Naive thymus-derived CD8-positive, alpha-beta T cell (primary cell): ENCODE data around the gene LCLAT1. TPM values are rescaled to one million over a fixed set of nuclear protein-coding genes. Genes with fewer than 3 reads are reported as not detected.

Source experiments
- ATAC-seq, 2 donors: fragments of 150-1000 bp; cut with Tn5 transposase in 1 of 2; sonication (Bioruptor Pico), chemical (Tn5 transposase) in 1 of 2; 1 replicate in 1 of 2; 2 replicates in 1 of 2; pipeline ENCODE4 v1.10.0; 2021; ENCODE audit warnings: mild to moderate bottlenecking in 2 of 2, moderate library complexity in 2 of 2
- POLR2A ChIA-PET: fragments of 350-600 bp; sonication (Branson Sonifier 250); formaldehyde crosslinking; loops from one replicate; lab custom pipeline; 2021; ENCODE audit warnings: antibody characterized with exemption; lab: Charles Lee
- DNase-seq, 10 donors: peaks; one replicate each; pipeline versions ENCODE4 v3.0.0 to v3.0.0-alpha.2; 2020 to 2022
- H3K27ac Mint-ChIP-seq, 10 donors: one replicate each; pipeline ENCODE4 v1.8.0; 2020 to 2022; ENCODE audit warnings: mild to moderate bottlenecking in 10 of 10, mixed read lengths in 10 of 10, moderate library complexity in 4 of 10, inconsistent platforms in 1 of 10
- H3K27me3 Mint-ChIP-seq, 5 donors: one replicate each; pipeline ENCODE4 v1.8.0; 2021 to 2022; ENCODE audit warnings: mixed read lengths in 5 of 5
- H3K36me3 Mint-ChIP-seq, 3 donors: one replicate each; pipeline ENCODE4 v1.8.0; 2020 to 2022; ENCODE audit warnings: mixed read lengths in 3 of 3, mild to moderate bottlenecking in 2 of 3, inconsistent platforms in 1 of 3
- H3K4me1 Mint-ChIP-seq, 4 donors: one replicate each; pipeline ENCODE4 v1.8.0; 2021 to 2022; ENCODE audit warnings: mixed read lengths in 4 of 4
- H3K4me3 Mint-ChIP-seq, 10 donors: one replicate each; pipeline ENCODE4 v1.8.0; 2020 to 2022; ENCODE audit warnings: mild to moderate bottlenecking in 10 of 10, mixed read lengths in 10 of 10, moderate library complexity in 6 of 10, inconsistent platforms in 1 of 10
- H3K9me3 Mint-ChIP-seq, 9 donors: one replicate each; pipeline ENCODE4 v1.8.0; 2020 to 2022; ENCODE audit warnings: mixed read lengths in 9 of 9, mild to moderate bottlenecking in 3 of 9, inconsistent platforms in 1 of 9, moderate library complexity in 1 of 9
- polyA plus RNA-seq, 3 donors: library from polyadenylated mRNA; unstranded; fragments of 300-500 nt; fragmentation: Illumina TruSeq; gene quantifications; one replicate each; pipeline ENCODE4 v1.2.3, GENCODE V29; 2021
- total RNA-seq, 8 experiments: library from RNA in 2 of 8; stranded (reverse) in 2 of 8; gene quantifications; one replicate each; pipeline ENCODE4 v1.2.3 and lab custom pipeline; 2021 to 2026

LCLAT1 gene
- total and polyA plus RNA-seq, 5 experiments from 2014 or later = 12.4 to 28.2 (median 20.8) TPM

- DNase-seq = peak in 1 of 10 donors; percentile 2
- POLR2A ChIA-PET = interaction anchor here (0.7 to 1.0 kb wide), 2 partner anchors 11 to 87 kb away, joined by 5 to 7 read pairs; no protein-coding TSS in a partner anchor
- Mint-ChIP-seq H3K4me1 (peaks cover 29 to 44% (median 39%) of the 10 kb centered on the region in 4 donors), H3K27ac (peak overlapping the region; percentile 16 to 88 (median 57)), H3K9me3 (no peaks in the 10 kb centered on the region), H3K36me3 (no peaks in the 10 kb centered on the region), H3K4me3 (no peak overlapping the region), H3K27me3 (no peaks in the 10 kb centered on the region)
- peak in 1 of 2 donors; percentile 33 for ATAC-seq
Observed at GRCh38 chr2:30410217-30410616, 36.8 kb upstream of the LCLAT1 start.

- POLR2A ChIA-PET = interaction anchor here (0.6 to 2.6 kb wide), 2 partner anchors 10 to 181 kb away, joined by 3 to 17 read pairs; partner anchors contain the start of gene LBH
- Mint-ChIP-seq H3K27ac (no peak overlapping the region), H3K9me3 (no peaks in the 10 kb centered on the region), H3K27me3 (no peaks in the 10 kb centered on the region), H3K4me1 (peaks cover 22 to 40% (median 32%) of the 10 kb centered on the region in 4 donors), H3K4me3 (no peak overlapping the region), H3K36me3 (no peaks in the 10 kb centered on the region)
- DNase-seq (no peak), ATAC-seq (no peak)
Observed at GRCh38 chr2:30412047-30412683, 34.9 kb upstream of the LCLAT1 start.

- H3K4me1 Mint-ChIP-seq = peaks cover 21 to 37% (median 30%) of the 10 kb centered on the region in 4 donors
- no peak overlapping the region for H3K4me3 Mint-ChIP-seq
- peak overlapping the region in 2 of 10 donors; percentile 48 to 53 for H3K27ac Mint-ChIP-seq
- DNase-seq (no peak), ATAC-seq (no peak)
- no peaks in the 10 kb centered on the region for H3K9me3 Mint-ChIP-seq
- H3K27me3 Mint-ChIP-seq = no peaks in the 10 kb centered on the region
- POLR2A ChIA-PET = interaction anchor here (2.6 kb wide), 1 partner anchor 9 kb away, joined by 17 read pairs; no protein-coding TSS in a partner anchor
- H3K36me3 Mint-ChIP-seq = no peaks in the 10 kb centered on the region
Observed at GRCh38 chr2:30412684-30413570, 34.1 kb upstream of the LCLAT1 start.

GRCh38 chr2:30414961-30415360 is 32.1 kb upstream of the LCLAT1 start:
- H3K9me3 Mint-ChIP-seq = no peaks in the 10 kb centered on the region
- H3K27me3 Mint-ChIP-seq = no peaks in the 10 kb centered on the region
- DNase-seq (no peak), ATAC-seq (no peak)
- H3K36me3 Mint-ChIP-seq = no peaks in the 10 kb centered on the region
- H3K4me1 Mint-ChIP-seq = peaks cover 9 to 19% (median 10%) of the 10 kb centered on the region in 4 donors
- peak overlapping the region in 1 of 10 donors; percentile 10 for H3K27ac Mint-ChIP-seq
- POLR2A ChIA-PET = interaction anchor here (0.7 kb wide), 1 partner anchor 12 kb away, joined by 4 read pairs; no protein-coding TSS in a partner anchor
- H3K4me3 Mint-ChIP-seq = no peak overlapping the region

GRCh38 chr2:30417253-30417652 is 29.8 kb upstream of the LCLAT1 start:
- POLR2A ChIA-PET = interaction anchor here (0.7 kb wide), 1 partner anchor 57 kb away, joined by 4 read pairs; no protein-coding TSS in a partner anchor
- no peak for ATAC-seq
- H3K27ac Mint-ChIP-seq = peak overlapping the region in 1 of 10 donors; percentile 26

GRCh38 chr2:30421026-30421603 is 25.9 kb upstream of the LCLAT1 start:
- H3K9me3 Mint-ChIP-seq = no peaks in the 10 kb centered on the region
- H3K36me3 Mint-ChIP-seq = no peaks in the 10 kb centered on the region
- DNase-seq (peak in 2 of 10 donors; percentile 76), ATAC-seq (no peak)
- peak overlapping the region; percentile 59 to 82 (median 70) for H3K4me3 Mint-ChIP-seq
- H3K4me1 Mint-ChIP-seq = peaks cover 15 to 46% (median 43%) of the 10 kb centered on the region in 4 donors
- peak overlapping the region; percentile 88 to 98 (median 93) for H3K27ac Mint-ChIP-seq
- H3K27me3 Mint-ChIP-seq = no peaks in the 10 kb centered on the region
- POLR2A ChIA-PET = interaction anchor here (0.7 to 3.8 kb wide), 16 partner anchors 8 to 187 kb away, joined by 3 to 44 read pairs (median 5); no protein-coding TSS in a partner anchor

More at GRCh38 chr2:30417253-30417652, 29.8 kb upstream of the LCLAT1 start:
- Mint-ChIP-seq H3K4me1 (peaks cover 11 to 19% (median 17%) of the 10 kb centered on the region in 4 donors), H3K9me3 (no peaks in the 10 kb centered on the region), H3K36me3 (no peaks in the 10 kb centered on the region), H3K4me3 (no peak overlapping the region), H3K27me3 (no peaks in the 10 kb centered on the region)
- no peak for DNase-seq

- Mint-ChIP-seq H3K4me3 (peak overlapping the region; percentile 59 to 82 (median 70)), H3K9me3 (no peaks in the 10 kb centered on the region), H3K4me1 (peaks cover 19 to 53% (median 50%) of the 10 kb centered on the region in 4 donors), H3K36me3 (no peaks in the 10 kb centered on the region), H3K27me3 (no peaks in the 10 kb centered on the region), H3K27ac (peak overlapping the region; percentile 88 to 98 (median 93))
- peak in 7 of 10 donors; percentile 22 to 76 (median 60) for DNase-seq
- POLR2A ChIA-PET = interaction anchor here (0.7 to 3.8 kb wide), 24 partner anchors 9 to 275 kb away, joined by 3 to 44 read pairs (median 5); partner anchors contain the start of genes LCLAT1 and YPEL5
- ATAC-seq = peak; percentile 66 to 70
Observed at GRCh38 chr2:30421604-30422443, 25.2 kb upstream of the LCLAT1 start.

GRCh38 chr2:30422444-30423040 is 24.5 kb upstream of the LCLAT1 start:
- Mint-ChIP-seq H3K27me3 (no peaks in the 10 kb centered on the region), H3K9me3 (no peaks in the 10 kb centered on the region), H3K36me3 (no peaks in the 10 kb centered on the region), H3K4me3 (peak overlapping the region; percentile 59 to 82 (median 70)), H3K27ac (peak overlapping the region; percentile 88 to 98 (median 93)), H3K4me1 (peaks cover 19 to 57% (median 55%) of the 10 kb centered on the region in 4 donors)
- DNase-seq (peak; percentile 38 to 91 (median 68)), ATAC-seq (peak; percentile 83 to 92)
- POLR2A ChIA-PET = interaction anchor here (0.7 to 3.8 kb wide), 19 partner anchors 10 to 276 kb away, joined by 3 to 44 read pairs (median 5); partner anchors contain the start of genes LCLAT1 and YPEL5

GRCh38 chr2:30424231-30424630 is 22.8 kb upstream of the LCLAT1 start:
- Mint-ChIP-seq H3K4me1 (peaks cover 29 to 72% (median 71%) of the 10 kb centered on the region in 4 donors), H3K27ac (peak overlapping the region; percentile 80 to 98 (median 89)), H3K4me3 (peak overlapping the region in 4 of 10 donors; percentile 7 to 25 (median 14)), H3K27me3 (no peaks in the 10 kb centered on the region), H3K9me3 (no peaks in the 10 kb centered on the region), H3K36me3 (no peaks in the 10 kb centered on the region)
- no peak for DNase-seq
- POLR2A ChIA-PET = interaction anchor here (1.2 to 3.8 kb wide), 4 partner anchors 8 to 190 kb away, joined by 5 to 44 read pairs (median 16); no protein-coding TSS in a partner anchor
- no peak for ATAC-seq

GRCh38 chr2:30425326-30425725 is 21.7 kb upstream of the LCLAT1 start:
- no peak for DNase-seq
- no peaks in the 10 kb centered on the region for H3K9me3 Mint-ChIP-seq
- H3K4me3 Mint-ChIP-seq = no peak overlapping the region
- H3K36me3 Mint-ChIP-seq = no peaks in the 10 kb centered on the region
- no peak for ATAC-seq
- H3K27ac Mint-ChIP-seq = peak overlapping the region in 6 of 10 donors; percentile 5 to 98 (median 86)
- peaks cover 29 to 74% (median 72%) of the 10 kb centered on the region in 4 donors for H3K4me1 Mint-ChIP-seq
- POLR2A ChIA-PET = interaction anchor here (0.6 to 1.1 kb wide), 4 partner anchors 52 to 203 kb away, joined by 3 to 6 read pairs (median 4); no protein-coding TSS in a partner anchor
- H3K27me3 Mint-ChIP-seq = no peaks in the 10 kb centered on the region
